Heart right ventricle (tissue), 16 donors: ENCODE data around the gene DYRK2. TPM values are rescaled to one million over a fixed set of nuclear protein-coding genes. Genes with fewer than 3 reads are reported as not detected.

Experiments
- ATAC-seq, 8 donors: fragments of 200-7000 bp; cut with Tn5 transposase; one replicate each; pipeline ENCODE4 v1.9.1; 2020; ENCODE audit warnings: mild to moderate bottlenecking in 8 of 8, moderate library complexity in 8 of 8, moderate number of reproducible peaks in 1 of 8
- DNase-seq, 2 donors: peaks; one replicate each; pipeline ENCODE4 v3.0.0-alpha.2; 2020
- H3K27ac ChIP-seq, 10 donors: fragments of 200-600 bp; sonication (generic) in 2 of 10; one replicate each; pipeline versions ENCODE4 v1.5.0 to v1.8.0; 2020 to 2022; ENCODE audit warnings: mild to moderate bottlenecking in 3 of 10
- H3K27me3 ChIP-seq, 7 donors: fragments of 200-600 bp; one replicate each; pipeline ENCODE4 v1.8.0; 2021 to 2022; ENCODE audit warnings: mild to moderate bottlenecking in 2 of 7
- H3K36me3 ChIP-seq, 9 donors: fragments of 200-600 bp; sonication (generic) in 1 of 9; one replicate each; pipeline versions ENCODE4 v1.5.0 to v1.8.0; 2020 to 2022; ENCODE audit warnings: mild to moderate bottlenecking in 2 of 9
- H3K4me1 ChIP-seq, 9 donors: fragments of 200-600 bp; sonication (generic) in 1 of 9; one replicate each; pipeline versions ENCODE4 v1.5.0 to v1.8.0; 2020 to 2022; ENCODE audit warnings: mild to moderate bottlenecking in 4 of 9
- H3K4me3 ChIP-seq, 10 donors: fragments of 200-600 bp; sonication (generic) in 2 of 10; one replicate each; pipeline versions ENCODE4 v1.5.0 to v1.8.0; 2020 to 2022; ENCODE audit warnings: mild to moderate bottlenecking in 7 of 10, moderate library complexity in 2 of 10
- H3K9me3 ChIP-seq, 11 donors: fragments of 200-600 bp in 10 of 11; sonication (generic) in 2 of 11; one replicate each; pipeline versions ENCODE4 v1.5.0 to v1.8.0; 2013 to 2022; ENCODE audit warnings: mild to moderate bottlenecking in 2 of 11, control low read depth in 1 of 11, moderate library complexity in 1 of 11
- WGBS, 2 donors: extraction: QIAGEN DNeasy Blood & Tissue Kit; methylation state at CpG; one replicate each; pipeline ENCODE4 v1.1.7; 2013; ENCODE audit warnings: inconsistent platforms in 1 of 2; 5-methylcytosine and 5-hydroxymethylcytosine counted together
- intact Hi-C, 10 donors: fragments of 100-400 bp; cut with DNase I; formaldehyde crosslinking; loops; one replicate each; pipeline versions ENCODE4 v1.11.1 to v1.14.2; 2022
- polyA plus RNA-seq, 2 donors: library from polyadenylated mRNA; stranded (reverse); fragments of 200-250 nt; gene quantifications; one replicate each; pipeline ENCODE4 v1.2.3, GENCODE V29; 2013
- total RNA-seq, 10 donors: library from RNA; stranded (reverse); fragmentation: NEBNext Ultra II Directional in 3 of 10; extraction: Animal tissue kit (Norgen Biotek cat#: 25700) in 3 of 10; gene quantifications; one replicate each; pipeline versions ENCODE4 v1.2.1 to v1.2.4, GENCODE V29; 2021 to 2023
- TF ChIP-seq, protein P1 (sequence below), 9 donors: fragments of 200-600 bp; sonication (generic) in 2 of 9; IDR thresholded peaks; one replicate each; pipeline versions ENCODE4 v1.5.0 to v1.8.0; 2021 to 2022; ENCODE audit warnings: antibody characterized with exemption in 9 of 9, mild to moderate bottlenecking in 5 of 9, moderate library complexity in 1 of 9
- donor health status: Arrhythmogenic right ventricular cardiomyopathy.
- donor health status: ischemic (EF 13 %, LVEDD 7.1; RV severe dilation, severe dysfunction).
- donor health status: healthy with polysubstance abuse.
- donor health status: DM: no; HTN: yes; CAD: no.
- donor health status: DM: no; HTN: no; CAD: no.
- donor health status: ischemic (EF 25% LVEDD 6.9; RV normal size, moderate dysfunction).
- donor health status: ischemic (EF 25% LVEDD 5.7; RV mildly dilated, moderate dysfunction).
- donor health status: healthy.
- donor health status: DM: yes; HTN: yes; CAD: no.
- donor health status: Ischemic cardiomyopathy.
- donor health status: ischemic (EF 35%, LVEDD 5.7; RV mildly dilated, moderate dysfunction).
- donor health status: nonischemic (EF 11% LVEDD 7.7; RV severe dilation, severe dysfunction).
- donor health status: DM: yes; HTN: yes; CAD: no.
- donor health status: PGD.
- donor health status: ischemic (EF 29% LVEDD 5.4; RV normal size, mild dysfunction).
- donor health status: nonischemic (EF 23%, LVEDD 6.1; RV moderate dilation, normal function).

Gene DYRK2
- total and polyA plus RNA-seq, 12 donors: 6.4 to 55.8 (median 41.9) TPM

DNA sequence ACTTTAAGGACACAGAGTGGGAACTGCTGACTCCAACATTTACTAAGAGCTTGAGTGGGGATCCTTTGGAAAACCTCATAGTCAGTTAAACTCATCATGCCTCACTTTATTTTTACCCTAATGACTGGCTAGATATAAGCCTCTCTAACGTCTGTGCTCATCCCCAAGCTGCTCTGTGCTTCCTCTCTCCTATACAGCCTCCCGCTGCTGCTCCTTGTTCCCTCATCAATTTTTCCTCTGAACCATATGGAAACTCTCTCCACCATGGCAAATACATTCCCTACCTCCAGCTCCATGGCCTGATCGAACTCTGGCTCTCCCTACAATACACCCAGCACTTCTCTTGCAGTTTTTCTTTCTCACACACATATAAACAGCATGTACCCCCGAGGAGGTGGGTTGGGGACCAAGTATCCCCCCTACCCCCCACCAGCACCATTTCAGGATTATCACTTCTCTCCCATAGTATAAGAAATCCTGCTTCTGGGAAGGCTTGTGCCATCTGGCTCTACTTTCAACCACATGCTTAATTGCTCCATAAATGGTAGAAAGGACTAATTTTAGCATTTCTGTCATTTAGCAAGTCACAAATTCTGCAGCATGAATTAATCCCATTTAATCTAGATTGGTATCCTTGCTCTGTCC is 39.2 kb upstream of the DYRK2 start:
- TF ChIP-seq, protein P1, sequence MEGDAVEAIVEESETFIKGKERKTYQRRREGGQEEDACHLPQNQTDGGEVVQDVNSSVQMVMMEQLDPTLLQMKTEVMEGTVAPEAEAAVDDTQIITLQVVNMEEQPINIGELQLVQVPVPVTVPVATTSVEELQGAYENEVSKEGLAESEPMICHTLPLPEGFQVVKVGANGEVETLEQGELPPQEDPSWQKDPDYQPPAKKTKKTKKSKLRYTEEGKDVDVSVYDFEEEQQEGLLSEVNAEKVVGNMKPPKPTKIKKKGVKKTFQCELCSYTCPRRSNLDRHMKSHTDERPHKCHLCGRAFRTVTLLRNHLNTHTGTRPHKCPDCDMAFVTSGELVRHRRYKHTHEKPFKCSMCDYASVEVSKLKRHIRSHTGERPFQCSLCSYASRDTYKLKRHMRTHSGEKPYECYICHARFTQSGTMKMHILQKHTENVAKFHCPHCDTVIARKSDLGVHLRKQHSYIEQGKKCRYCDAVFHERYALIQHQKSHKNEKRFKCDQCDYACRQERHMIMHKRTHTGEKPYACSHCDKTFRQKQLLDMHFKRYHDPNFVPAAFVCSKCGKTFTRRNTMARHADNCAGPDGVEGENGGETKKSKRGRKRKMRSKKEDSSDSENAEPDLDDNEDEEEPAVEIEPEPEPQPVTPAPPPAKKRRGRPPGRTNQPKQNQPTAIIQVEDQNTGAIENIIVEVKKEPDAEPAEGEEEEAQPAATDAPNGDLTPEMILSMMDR (IDR thresholded peaks at IDR 0.05): no peak
- WGBS, 2 donors: 84 to 85% methylated on average over 4 of the region's 4 CpGs
- no peaks in the 10 kb centered on the region for H3K36me3 ChIP-seq
- intact Hi-C loops: loop anchor here in 1 of 10 donors (10.0 kb wide), 1 partner anchor 55 kb away; no protein-coding TSS in a partner anchor
- H3K4me3 ChIP-seq: no peak overlapping the region
- no peak overlapping the region for H3K27ac ChIP-seq
- H3K9me3 ChIP-seq: no peaks in the 10 kb centered on the region
- DNase-seq (no peak), ATAC-seq (no peak)
- no peaks in the 10 kb centered on the region for H3K4me1 ChIP-seq
- no peaks in the 10 kb centered on the region for H3K27me3 ChIP-seq

DNA sequence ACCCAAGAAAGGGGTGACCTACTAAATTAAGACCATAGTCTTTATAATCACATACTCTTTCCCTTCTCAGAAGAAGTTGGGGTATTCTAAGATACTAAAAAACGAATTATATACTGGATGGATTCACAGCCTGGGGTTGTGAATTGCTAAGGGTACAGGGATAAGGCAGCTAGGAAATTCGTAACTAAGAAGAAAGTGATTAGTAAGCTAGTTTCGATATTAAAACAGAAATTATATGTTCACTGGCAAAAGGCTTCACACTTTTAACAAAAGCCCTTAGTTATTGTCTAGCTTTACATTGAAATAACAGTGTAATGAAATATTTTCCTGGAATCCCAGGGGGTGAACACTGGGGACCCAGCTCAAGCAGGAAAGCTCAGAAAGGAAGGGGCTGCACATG is 35.5 kb upstream of the DYRK2 start:
- Histone ChIP-seq H3K27ac (no peak overlapping the region), H3K4me3 (no peak overlapping the region), H3K27me3 (no peaks in the 10 kb centered on the region), H3K9me3 (no peaks in the 10 kb centered on the region), H3K4me1 (peaks cover 0 to 12% (median 5%) of the 10 kb centered on the region in 9 donors), H3K36me3 (no peaks in the 10 kb centered on the region)
- ATAC-seq (no peak), DNase-seq (no peak)
- WGBS, 2 donors: 63 to 64% methylated on average over 3 of the region's 3 CpGs
- TF ChIP-seq, protein P1 (IDR thresholded peaks at IDR 0.05): no peak
- intact Hi-C loops: no loop called here

DNA sequence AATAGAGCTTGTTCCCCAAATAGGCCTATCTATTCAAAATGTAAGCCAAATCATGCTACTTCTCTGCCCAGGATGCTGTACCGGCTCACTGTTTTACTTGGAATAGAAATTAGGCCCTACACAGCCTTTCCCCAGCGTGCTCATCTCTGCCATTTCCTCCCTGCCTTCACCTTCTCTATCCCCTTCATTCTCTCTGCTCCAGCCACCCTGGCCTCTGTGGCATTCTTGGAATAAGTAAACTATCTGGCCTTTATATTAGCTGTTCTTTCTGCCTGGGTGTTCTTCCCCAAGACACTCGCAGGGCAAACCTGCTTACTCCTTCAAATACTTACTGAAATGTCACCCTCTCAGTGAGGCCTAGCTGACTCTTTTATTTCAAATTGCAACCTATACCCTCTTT is 30.9 kb upstream of the DYRK2 start:
- WGBS, 2 donors: 63 to 66% methylated on average over 3 of the region's 3 CpGs
- intact Hi-C loops: no loop called here
- Histone ChIP-seq H3K27ac (peak overlapping the region in 2 of 10 donors; percentile 4 to 14), H3K4me3 (no peak overlapping the region), H3K36me3 (no peaks in the 10 kb centered on the region), H3K9me3 (no peaks in the 10 kb centered on the region), H3K4me1 (peaks cover 0 to 12% (median 5%) of the 10 kb centered on the region in 9 donors), H3K27me3 (no peaks in the 10 kb centered on the region)
- DNase-seq (no peak), ATAC-seq (no peak)
- TF ChIP-seq, protein P1 (IDR thresholded peaks at IDR 0.05): no peak

DNA sequence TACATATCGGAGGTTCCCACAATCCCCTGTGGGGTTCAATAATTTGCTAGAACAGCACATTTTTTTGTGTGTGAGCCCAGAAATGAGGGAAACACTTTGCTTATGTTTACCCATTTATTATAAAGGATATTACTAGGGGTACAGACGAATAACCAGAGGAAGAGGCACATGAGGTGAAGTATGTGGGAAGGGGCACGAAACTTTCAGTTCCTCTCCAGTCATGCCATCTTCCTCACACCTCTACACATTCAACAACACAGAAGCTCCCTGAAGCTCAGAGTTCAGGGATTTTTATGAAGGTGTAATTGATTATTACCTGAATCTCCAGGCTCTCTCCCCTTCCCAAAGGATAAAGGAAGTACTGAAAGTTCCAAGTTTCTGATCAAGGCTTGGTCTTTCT is 30.2 kb upstream of the DYRK2 start:
- intact Hi-C loops: no loop called here
- DNase-seq (no peak), ATAC-seq (no peak)
- H3K4me3 ChIP-seq: no peak overlapping the region
- no peaks in the 10 kb centered on the region for H3K36me3 ChIP-seq
- no peak overlapping the region for H3K27ac ChIP-seq
- WGBS, 2 donors: 91 to 93% methylated on average over 3 of the region's 3 CpGs
- H3K27me3 ChIP-seq: no peaks in the 10 kb centered on the region
- no peaks in the 10 kb centered on the region for H3K9me3 ChIP-seq
- peaks cover 0 to 12% (median 5%) of the 10 kb centered on the region in 9 donors for H3K4me1 ChIP-seq
- TF ChIP-seq, protein P1 (IDR thresholded peaks at IDR 0.05): no peak
